Activated B cell treated with CpG ODN at 0.5 μM for 24 hours (primary cell): ENCODE data around the gene KIF26B. TPM values are rescaled to one million over a fixed set of nuclear protein-coding genes. Genes with fewer than 3 reads are reported as not detected.

Experiments
- ATAC-seq: fragments of 200-7000 bp; cut with Tn5 transposase; one replicate; pipeline ENCODE4 v1.10.0; 2021; ENCODE audit warnings: low read depth, mild to moderate bottlenecking, moderate library complexity
- CTCF ChIA-PET: fragments of 350-600 bp; sonication (Branson Sonifier 250); formaldehyde crosslinking; loops from one replicate; lab custom pipeline; 2021; ENCODE audit warnings: antibody characterized with exemption; lab: Charles Lee
- POLR2A ChIA-PET: fragments of 350-600 bp; sonication (Branson Sonifier 250); formaldehyde crosslinking; loops from one replicate; lab custom pipeline; 2021; ENCODE audit warnings: antibody characterized with exemption; lab: Charles Lee
- DNase-seq: peaks from one replicate; pipeline ENCODE4 v3.0.0; 2022
- H3K27ac Mint-ChIP-seq: one replicate; pipeline ENCODE4 v1.8.0; 2020; ENCODE audit warnings: mixed read lengths
- H3K27me3 Mint-ChIP-seq: one replicate; pipeline ENCODE4 v1.8.0; 2021; ENCODE audit warnings: mixed read lengths
- H3K36me3 Mint-ChIP-seq: one replicate; pipeline ENCODE4 v1.8.0; 2021; ENCODE audit warnings: low read depth, mixed read lengths
- H3K4me1 Mint-ChIP-seq: one replicate; pipeline ENCODE4 v1.8.0; 2021; ENCODE audit warnings: mixed read lengths
- H3K4me3 Mint-ChIP-seq: one replicate; pipeline ENCODE4 v1.8.0; 2020; ENCODE audit warnings: mild to moderate bottlenecking, mixed read lengths
- H3K9me3 Mint-ChIP-seq: one replicate; pipeline ENCODE4 v1.8.0; 2020; ENCODE audit warnings: mixed read lengths
- CTCF ChIP-seq: fragments of 200-600 bp; IDR thresholded peaks from one replicate; pipeline ENCODE4 v1.8.0; 2022; ENCODE audit warnings: antibody characterized with exemption, mild to moderate bottlenecking
- intact Hi-C: fragments of 100-400 bp; cut with micrococcal nuclease; formaldehyde crosslinking; loops from one replicate; pipeline ENCODE4 v1.15.1; 2024
- total RNA-seq: library from RNA; stranded (reverse); gene quantifications from 2 replicates; pipeline ENCODE4 v1.2.3, GENCODE V29; 2022

KIF26B gene
- total RNA-seq, 1 donor from 2014 or later = 1.7 TPM

- H3K4me1 Mint-ChIP-seq = no peaks in the 10 kb centered on the region
- H3K27ac Mint-ChIP-seq = no peak overlapping the region
- no peaks in the 10 kb centered on the region for H3K9me3 Mint-ChIP-seq
- no peak for DNase-seq
- TF ChIP-seq CTCF = no peak
- H3K4me3 Mint-ChIP-seq = no peak overlapping the region
- intact Hi-C loops = no loop called here
- peaks cover 6% of the 10 kb centered on the region for H3K27me3 Mint-ChIP-seq
- H3K36me3 Mint-ChIP-seq = no peaks in the 10 kb centered on the region
- ATAC-seq = no peak
- ChIA-PET POLR2A (no interaction called here), CTCF (no interaction called here)
These were observed 115.3 kb downstream of the KIF26B start for GRCh38 chr1:245270063-245270462.

GRCh38 chr1:245270972-245271371, 116.2 kb downstream of the KIF26B start:
- no peak for TF ChIP-seq CTCF
- intact Hi-C loops = no loop called here
- Mint-ChIP-seq H3K4me1 (no peaks in the 10 kb centered on the region), H3K36me3 (no peaks in the 10 kb centered on the region), H3K4me3 (no peak overlapping the region), H3K27me3 (peaks cover 14% of the 10 kb centered on the region), H3K27ac (no peak overlapping the region), H3K9me3 (peaks cover 2% of the 10 kb centered on the region)
- DNase-seq (no peak), ATAC-seq (no peak)
- ChIA-PET CTCF (no interaction called here), POLR2A (no interaction called here)

GRCh38 chr1:245272676-245273075, 117.9 kb downstream of the KIF26B start:
- Mint-ChIP-seq H3K36me3 (no peaks in the 10 kb centered on the region), H3K27ac (no peak overlapping the region), H3K27me3 (peaks cover 19% of the 10 kb centered on the region), H3K9me3 (peaks cover 2% of the 10 kb centered on the region), H3K4me1 (no peaks in the 10 kb centered on the region), H3K4me3 (no peak overlapping the region)
- TF ChIP-seq CTCF = no peak
- DNase-seq (no peak), ATAC-seq (no peak)
- intact Hi-C loops = no loop called here
- ChIA-PET CTCF (no interaction called here), POLR2A (no interaction called here)

GRCh38 chr1:245276445-245276844, 121.7 kb downstream of the KIF26B start:
- Mint-ChIP-seq H3K27ac (no peak overlapping the region), H3K4me1 (no peaks in the 10 kb centered on the region), H3K36me3 (no peaks in the 10 kb centered on the region), H3K9me3 (peaks cover 2% of the 10 kb centered on the region), H3K4me3 (no peak overlapping the region), H3K27me3 (peaks cover 23% of the 10 kb centered on the region)
- TF ChIP-seq CTCF = no peak
- intact Hi-C loops = no loop called here
- ATAC-seq (no peak), DNase-seq (no peak)
- POLR2A ChIA-PET = no interaction called here
- CTCF ChIA-PET = no interaction called here

- ChIA-PET POLR2A (no interaction called here), CTCF (no interaction called here)
- Mint-ChIP-seq H3K4me3 (no peak overlapping the region), H3K9me3 (peaks cover 2% of the 10 kb centered on the region), H3K27ac (no peak overlapping the region), H3K27me3 (peaks cover 23% of the 10 kb centered on the region), H3K4me1 (no peaks in the 10 kb centered on the region), H3K36me3 (no peaks in the 10 kb centered on the region)
- DNase-seq (no peak), ATAC-seq (no peak)
- intact Hi-C loops = no loop called here
- no peak for TF ChIP-seq CTCF
These were observed 122.5 kb downstream of the KIF26B start for GRCh38 chr1:245277276-245277675.
